HepG2 (cell line): ENCODE results near the gene BTBD19. TPM values are rescaled to one million over a fixed set of nuclear protein-coding genes. Genes with fewer than 3 reads are reported as not detected.

ENCODE experiments used
- GFI1 ChIP-seq: sonication (generic); formaldehyde crosslinking; IDR thresholded peaks from 2 replicates; pipeline ENCODE4 v1.5.0; 2020; ENCODE audit warnings: missing genetic modification reagents, mild to moderate bottlenecking, borderline replicate concordance
- HOXD1 ChIP-seq: sonication (generic); formaldehyde crosslinking; IDR thresholded peaks from 2 replicates; pipeline ENCODE4 v1.5.0; 2020; ENCODE audit warnings: missing genetic modification reagents
- KLF12 ChIP-seq: sonication (generic); formaldehyde crosslinking; IDR thresholded peaks from 2 replicates; pipeline ENCODE4 v1.4.0; 2020; ENCODE audit warnings: missing genetic modification reagents, borderline replicate concordance
- NBN ChIP-seq: fragments of 450-650 bp; conservative IDR thresholded peaks from 2 replicates; pipeline ENCODE4 v1.6.1; 2017
- PRDM4 ChIP-seq: sonication (generic); formaldehyde crosslinking; IDR thresholded peaks from 2 replicates; pipeline ENCODE4 v1.9.0; 2021; ENCODE audit warnings: missing genetic modification reagents, borderline replicate concordance
- RNF2 ChIP-seq: fragments of 450-650 bp; conservative IDR thresholded peaks from 2 replicates; pipeline ENCODE4 v1.6.1; 2016; ENCODE audit warnings: low read depth
- SAFB2 ChIP-seq: sonication (generic); formaldehyde crosslinking; IDR thresholded peaks from 2 replicates; pipeline ENCODE4 v1.5.1; 2020; ENCODE audit warnings: missing genetic modification reagents, low read depth, mild to moderate bottlenecking, borderline replicate concordance
- THAP11 ChIP-seq: IDR thresholded peaks from 2 replicates; pipeline ENCODE4 v1.6.1; 2016; ENCODE audit warnings: missing biosample characterization, missing genetic modification reagents
- ZBTB7A ChIP-seq: sonication (generic); formaldehyde crosslinking; IDR thresholded peaks from 2 replicates; pipeline ENCODE4 v1.8.0; 2022; ENCODE audit warnings: mild to moderate bottlenecking, missing genetic modification reagents
- ZFX ChIP-seq: sonication (generic); formaldehyde crosslinking; IDR thresholded peaks from 2 replicates; pipeline ENCODE4 v1.4.0; 2020; ENCODE audit warnings: mild to moderate bottlenecking, low read depth, missing genetic modification reagents, moderate library complexity
- ZNF10 ChIP-seq: sonication (generic); formaldehyde crosslinking; IDR thresholded peaks from 2 replicates; pipeline ENCODE4 v1.4.0; 2020; ENCODE audit warnings: mild to moderate bottlenecking, low read depth, missing genetic modification reagents, borderline replicate concordance
- ZNF275 ChIP-seq: sonication (generic); formaldehyde crosslinking; IDR thresholded peaks from 2 replicates; pipeline ENCODE4 v1.8.0; 2022; ENCODE audit warnings: missing genetic modification reagents, mild to moderate bottlenecking, inconsistent platforms, borderline replicate concordance
- ZNF326 ChIP-seq: sonication (generic); formaldehyde crosslinking; IDR thresholded peaks from 2 replicates; pipeline ENCODE4 v1.4.0; 2020; ENCODE audit warnings: missing genetic modification reagents, borderline replicate concordance
- ZNF501 ChIP-seq: sonication (generic); formaldehyde crosslinking; IDR thresholded peaks from 2 replicates; pipeline ENCODE4 v1.5.1; 2020; ENCODE audit warnings: mild to moderate bottlenecking, moderate library complexity, missing genetic modification reagents
- ZNF737 ChIP-seq: sonication (generic); formaldehyde crosslinking; IDR thresholded peaks from 2 replicates; pipeline ENCODE4 v1.5.0; 2020; ENCODE audit warnings: missing genetic modification reagents, mild to moderate bottlenecking, borderline replicate concordance
- ZNF816 ChIP-seq: sonication (generic); formaldehyde crosslinking; IDR thresholded peaks from 2 replicates; pipeline ENCODE4 v1.8.0; 2022; ENCODE audit warnings: missing genetic modification reagents, mild to moderate bottlenecking, borderline replicate concordance
- ZNF891 ChIP-seq: sonication (generic); formaldehyde crosslinking; IDR thresholded peaks from 2 replicates; pipeline ENCODE4 v1.5.0; 2020; ENCODE audit warnings: mild to moderate bottlenecking, missing genetic modification reagents
- ZSCAN22 ChIP-seq: sonication (generic); formaldehyde crosslinking; IDR thresholded peaks from 2 replicates; pipeline ENCODE4 v1.4.0; 2020; ENCODE audit warnings: mild to moderate bottlenecking, missing genetic modification reagents
- ZZZ3 ChIP-seq: sonication (generic); formaldehyde crosslinking; IDR thresholded peaks from 2 replicates; pipeline ENCODE4 v1.4.0; 2020; ENCODE audit warnings: missing genetic modification reagents, mild to moderate bottlenecking, borderline replicate concordance
- polyA plus RNA-seq, 8 experiments: library from polyadenylated mRNA; depleted of rRNA in 3 of 8; stranded (reverse) in 7 of 8; unstranded in 1 of 8; fragments of >200 nt; fragmentation: Illumina TruSeq in 4 of 8; extraction: Trizol in 4 of 8; gene quantifications; 2 replicates each; pipeline versions ENCODE4 v1.2.1 to v1.2.3, GENCODE V29; 2011 to 2016; ENCODE audit warnings: low read depth in 4 of 8, missing spikeins in 1 of 8, mixed read lengths in 1 of 8; ENCODE audit not compliant: insufficient read depth in 1 of 8
- total RNA-seq, 5 experiments: library from RNA; depleted of rRNA; stranded (reverse); fragments of >200 nt; fragmentation: Illumina TruSeq; extraction: Trizol; gene quantifications; 2 replicates each; pipeline ENCODE4 v1.2.3, GENCODE V29; 2016; ENCODE audit warnings: low read depth in 1 of 5
- TF ChIP-seq, protein P1 (sequence below): sonication (generic); formaldehyde crosslinking; IDR thresholded peaks from 2 replicates; pipeline ENCODE4 v1.4.0; 2020; ENCODE audit warnings: mild to moderate bottlenecking, missing genetic modification reagents
- TF ChIP-seq, protein P2 (sequence below): sonication (generic); formaldehyde crosslinking; conservative IDR thresholded peaks from 2 replicates; pipeline ENCODE4 v1.4.0; 2020; ENCODE audit warnings: missing genetic modification reagents
- TF ChIP-seq, protein P3 (sequence below): IDR thresholded peaks from 2 replicates; pipeline ENCODE4 v1.6.1; 2012; ENCODE audit warnings: inconsistent platforms

Gene BTBD19
- total and polyA plus RNA-seq, 2 of the 13 experiments (the other 11 are each of a cell fraction or from before 2014, with no cell fraction given), result 2.7 to 6.7 TPM

DNA sequence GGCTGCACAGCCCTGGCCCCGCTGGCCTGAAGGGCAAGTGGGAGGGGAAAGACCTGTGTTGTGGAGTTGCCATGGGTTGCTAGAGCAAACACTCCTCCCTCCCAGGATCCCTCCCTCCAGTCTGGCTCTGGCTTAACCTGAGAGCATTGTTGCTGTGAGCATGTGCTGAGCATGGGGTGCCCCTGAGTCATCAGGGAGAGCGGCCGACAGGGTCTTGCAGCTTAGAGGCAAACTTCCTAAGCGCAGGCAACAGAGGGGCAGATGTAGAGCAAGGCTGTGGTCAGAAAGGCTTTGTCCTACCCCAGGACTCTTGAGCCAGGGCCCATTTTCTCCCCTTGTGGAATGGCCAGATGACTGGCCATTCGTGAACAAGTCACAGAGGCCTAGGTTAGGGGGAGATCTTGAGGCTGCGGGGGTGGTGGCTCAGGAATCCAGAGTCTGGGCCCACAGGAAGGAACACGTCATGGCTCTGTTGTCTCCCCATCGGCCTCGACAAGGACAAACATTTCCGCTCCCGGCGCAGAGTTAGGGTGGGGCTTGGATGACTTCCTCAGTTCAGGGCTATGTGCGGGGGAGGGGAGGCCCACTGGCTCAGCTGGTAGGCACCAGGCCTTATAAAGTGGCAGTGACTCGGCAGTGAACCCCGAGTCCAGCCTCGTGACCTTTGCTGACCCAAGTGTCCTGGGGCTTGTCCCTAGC is 810 bp upstream of the BTBD19 start (continued):
- TF ChIP-seq, protein P1, sequence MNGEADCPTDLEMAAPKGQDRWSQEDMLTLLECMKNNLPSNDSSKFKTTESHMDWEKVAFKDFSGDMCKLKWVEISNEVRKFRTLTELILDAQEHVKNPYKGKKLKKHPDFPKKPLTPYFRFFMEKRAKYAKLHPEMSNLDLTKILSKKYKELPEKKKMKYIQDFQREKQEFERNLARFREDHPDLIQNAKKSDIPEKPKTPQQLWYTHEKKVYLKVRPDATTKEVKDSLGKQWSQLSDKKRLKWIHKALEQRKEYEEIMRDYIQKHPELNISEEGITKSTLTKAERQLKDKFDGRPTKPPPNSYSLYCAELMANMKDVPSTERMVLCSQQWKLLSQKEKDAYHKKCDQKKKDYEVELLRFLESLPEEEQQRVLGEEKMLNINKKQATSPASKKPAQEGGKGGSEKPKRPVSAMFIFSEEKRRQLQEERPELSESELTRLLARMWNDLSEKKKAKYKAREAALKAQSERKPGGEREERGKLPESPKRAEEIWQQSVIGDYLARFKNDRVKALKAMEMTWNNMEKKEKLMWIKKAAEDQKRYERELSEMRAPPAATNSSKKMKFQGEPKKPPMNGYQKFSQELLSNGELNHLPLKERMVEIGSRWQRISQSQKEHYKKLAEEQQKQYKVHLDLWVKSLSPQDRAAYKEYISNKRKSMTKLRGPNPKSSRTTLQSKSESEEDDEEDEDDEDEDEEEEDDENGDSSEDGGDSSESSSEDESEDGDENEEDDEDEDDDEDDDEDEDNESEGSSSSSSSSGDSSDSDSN (CRISPR knock-in tag), result peak; percentile 84
- TF ChIP-seq PRDM4, result no peak
- TF ChIP-seq ZNF326, result peak; percentile 45; the same call in 1 of the 2 replicates
- TF ChIP-seq ZBTB7A, result peak; percentile 86; the same call in 1 of the 2 replicates
- TF ChIP-seq ZNF275 (CRISPR knock-in tag), result no peak
- TF ChIP-seq ZNF891 (CRISPR knock-in tag), result 0 out of 2 replicates have a peak, but pooled peaks have one; percentile 9
- TF ChIP-seq RNF2, result peak; percentile 97
- TF ChIP-seq ZNF816 (CRISPR knock-in tag), result peak; percentile 96; the same call in 1 of the 2 replicates
- TF ChIP-seq, protein P2, sequence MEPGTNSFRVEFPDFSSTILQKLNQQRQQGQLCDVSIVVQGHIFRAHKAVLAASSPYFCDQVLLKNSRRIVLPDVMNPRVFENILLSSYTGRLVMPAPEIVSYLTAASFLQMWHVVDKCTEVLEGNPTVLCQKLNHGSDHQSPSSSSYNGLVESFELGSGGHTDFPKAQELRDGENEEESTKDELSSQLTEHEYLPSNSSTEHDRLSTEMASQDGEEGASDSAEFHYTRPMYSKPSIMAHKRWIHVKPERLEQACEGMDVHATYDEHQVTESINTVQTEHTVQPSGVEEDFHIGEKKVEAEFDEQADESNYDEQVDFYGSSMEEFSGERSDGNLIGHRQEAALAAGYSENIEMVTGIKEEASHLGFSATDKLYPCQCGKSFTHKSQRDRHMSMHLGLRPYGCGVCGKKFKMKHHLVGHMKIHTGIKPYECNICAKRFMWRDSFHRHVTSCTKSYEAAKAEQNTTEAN, result peak; percentile 88
- no peak for TF ChIP-seq ZNF10 (CRISPR knock-in tag)
- peak; percentile 91 for TF ChIP-seq ZFX
- TF ChIP-seq KLF12 (CRISPR knock-in tag), result no peak; the same call in 1 of the 2 replicates
- no peak for TF ChIP-seq ZNF737 (CRISPR knock-in tag)
- TF ChIP-seq HOXD1 (CRISPR knock-in tag), result 0 out of 2 replicates have a peak, but pooled peaks have one; percentile 41
- TF ChIP-seq THAP11 (CRISPR knock-in tag), result peak; percentile 60; the same call in 1 of the 2 replicates
- TF ChIP-seq ZSCAN22 (CRISPR knock-in tag), result 0 out of 2 replicates have a peak, but pooled peaks have one; percentile 9
- TF ChIP-seq, protein P3, sequence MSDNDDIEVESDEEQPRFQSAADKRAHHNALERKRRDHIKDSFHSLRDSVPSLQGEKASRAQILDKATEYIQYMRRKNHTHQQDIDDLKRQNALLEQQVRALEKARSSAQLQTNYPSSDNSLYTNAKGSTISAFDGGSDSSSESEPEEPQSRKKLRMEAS, result peak; percentile 99
- TF ChIP-seq SAFB2 (CRISPR knock-in tag), result no peak
- no peak for TF ChIP-seq NBN
- TF ChIP-seq ZNF501 (CRISPR knock-in tag), result peak; percentile 94
- TF ChIP-seq GFI1 (CRISPR knock-in tag), result peak; percentile 19; the same call in 1 of the 2 replicates
- TF ChIP-seq ZZZ3 (CRISPR knock-in tag), result 0 out of 2 replicates have a peak, but pooled peaks have one; percentile 7
